Measurements from ENCODE around the gene FSTL5.

Gene FSTL5

GRCh38 chr4:161419822-161420221, 744.0 kb downstream of the FSTL5 start:
- no peak for DNase-seq

- DNase-seq: no peak
These were observed 751.9 kb downstream of the FSTL5 start for GRCh38 chr4:161411901-161412300.

GRCh38 chr4:161404346-161405110, 759.3 kb downstream of the FSTL5 start:
- DNase-seq: no peak

- DNase-seq: no peak
These were observed 760.0 kb downstream of the FSTL5 start for GRCh38 chr4:161403781-161404180.

GRCh38 chr4:161393602-161394001, 770.2 kb downstream of the FSTL5 start:
- DNase-seq: no peak

GRCh38 chr4:161382655-161383054, 781.1 kb downstream of the FSTL5 start:
- no peak for DNase-seq

GRCh38 chr4:161376275-161376674, 787.5 kb downstream of the FSTL5 start:
- DNase-seq: no peak

- no peak for DNase-seq
These were observed 799.1 kb downstream of the FSTL5 start for GRCh38 chr4:161364681-161365080.

- no peak for DNase-seq
These were observed 802.8 kb downstream of the FSTL5 start for GRCh38 chr4:161360982-161361381.

GRCh38 chr4:161359491-161359890, 804.3 kb downstream of the FSTL5 start:
- no peak for DNase-seq

- no peak for DNase-seq
These were observed 807.4 kb downstream of the FSTL5 start for GRCh38 chr4:161356351-161356750.

- DNase-seq: no peak
These were observed 812.9 kb downstream of the FSTL5 start for GRCh38 chr4:161350946-161351345.

GRCh38 chr4:161345741-161346140, 818.1 kb downstream of the FSTL5 start:
- DNase-seq: no peak

- DNase-seq: no peak
These were observed 820.2 kb downstream of the FSTL5 start for GRCh38 chr4:161343569-161343950.

- no peak for DNase-seq
These were observed 820.8 kb downstream of the FSTL5 start for GRCh38 chr4:161342881-161343568.

- no peak for DNase-seq
These were observed 827.2 kb downstream of the FSTL5 start for GRCh38 chr4:161336621-161337020.

GRCh38 chr4:161336016-161336530, 827.7 kb downstream of the FSTL5 start:
- DNase-seq: no peak
